PC-3 (cell line): ENCODE data around the gene TMEM63B. TPM values are rescaled to one million over a fixed set of nuclear protein-coding genes. Genes with fewer than 3 reads are reported as not detected.
"Not testable (repeated sequence)": the region's sequence is repeated elsewhere in the genome, so short reads cannot be mapped to it uniquely, and the experiment has no call there.

Experiments
- ATAC-seq: fragments of 200-7000 bp; cut with Tn5 transposase; 2 replicates; pipeline ENCODE4 v1.9.1; 2020; ENCODE audit warnings: mild to moderate bottlenecking, moderate library complexity
- BruUV-seq: library from RNA; stranded (reverse); fragments of 400-500 nt; replicated peaks from 2 replicates; lab custom pipeline; 2021; lab: Mats Ljungman, UMichigan
- CTCF ChIA-PET: fragments of 300-600 bp; sonication (Branson Sonifier 250); formaldehyde crosslinking; loops from one replicate; lab custom pipeline; 2022; ENCODE audit warnings: antibody characterized with exemption; lab: Charles Lee
- POLR2A ChIA-PET: fragments of 300-600 bp; sonication (Branson Sonifier 250); formaldehyde crosslinking; loops from one replicate; lab custom pipeline; 2022; ENCODE audit warnings: antibody characterized with exemption; ENCODE audit not compliant: unreplicated experiment; lab: Charles Lee
- DNase-seq: peaks from one replicate; pipeline ENCODE4 v3.0.0-alpha.2; 2015
- H2AFZ ChIP-seq: fragments of 300-600 bp; sonication (generic); 2 replicates; pipeline ENCODE4 v1.6.0; 2016; ENCODE audit warnings: antibody characterized with exemption, low read length
- H3F3A ChIP-seq: fragments of 300-600 bp; sonication (generic); one replicate; pipeline ENCODE4 v1.6.0; 2017; ENCODE audit warnings: antibody characterized with exemption, low read length, control low read depth, mild to moderate bottlenecking; ENCODE audit not compliant: unreplicated experiment
- H3K27ac ChIP-seq: fragments of 300-600 bp; sonication (generic); 2 replicates; pipeline ENCODE4 v1.5.1; 2016; ENCODE audit warnings: mild to moderate bottlenecking, low read length
- H3K27me3 ChIP-seq: fragments of 300-600 bp; sonication (generic); 2 replicates; pipeline ENCODE4 v1.6.1; 2016; ENCODE audit warnings: low read length, mixed read lengths
- H3K36me3 ChIP-seq: fragments of 300-600 bp; sonication (generic); 2 replicates; pipeline ENCODE4 v1.6.1; 2016; ENCODE audit warnings: low read depth, mixed run types, low read length, mixed read lengths
- H3K4me1 ChIP-seq: fragments of 300-600 bp; sonication (generic); 2 replicates; pipeline ENCODE4 v1.5.1; 2016; ENCODE audit warnings: low read length; ENCODE audit not compliant: insufficient read depth
- H3K4me2 ChIP-seq: fragments of 300-600 bp; sonication (generic); 2 replicates; pipeline ENCODE4 v1.6.0; 2016; ENCODE audit warnings: low read length
- H3K4me3 ChIP-seq: fragments of 300-600 bp; sonication (generic); 2 replicates; pipeline ENCODE4 v1.5.1; 2016; ENCODE audit warnings: mild to moderate bottlenecking, low read length, mixed read lengths
- H3K79me2 ChIP-seq: fragments of 300-600 bp; sonication (generic); 2 replicates; pipeline ENCODE4 v1.6.1; 2017; ENCODE audit warnings: low read length, mixed read lengths
- H3K9ac ChIP-seq: fragments of 300-600 bp; sonication (generic); 2 replicates; pipeline ENCODE4 v1.6.0; 2016; ENCODE audit warnings: mild to moderate bottlenecking, low read length
- H3K9me2 ChIP-seq: fragments of 300-600 bp; sonication (generic); replicated peaks from 2 replicates; pipeline ENCODE4 v1.6.1; 2016; ENCODE audit warnings: mixed run types, low read length, mixed read lengths
- H3K9me3 ChIP-seq: fragments of 300-600 bp; sonication (generic); 2 replicates; pipeline ENCODE4 v1.6.1; 2016; ENCODE audit warnings: low read length, mixed read lengths
- H4K20me1 ChIP-seq: fragments of 300-600 bp; sonication (generic); 2 replicates; pipeline ENCODE4 v1.6.1; 2016; ENCODE audit warnings: low read length, mixed read lengths
- EZH2 ChIP-seq: fragments of 300-600 bp; sonication (generic); IDR thresholded peaks from one replicate; pipeline ENCODE4 v1.6.1; 2017; ENCODE audit warnings: antibody characterized with exemption, mild to moderate bottlenecking, low read length; ENCODE audit not compliant: unreplicated experiment
- EZH2phosphoT487 ChIP-seq: fragments of 300-600 bp; sonication (generic); IDR thresholded peaks from 2 replicates; pipeline ENCODE4 v1.6.1; 2018; ENCODE audit warnings: mild to moderate bottlenecking, antibody characterized with exemption, low read length, borderline replicate concordance
- intact Hi-C: fragments of 100-400 bp; cut with micrococcal nuclease; formaldehyde crosslinking; loops from 2 replicates; pipeline ENCODE4 v1.9.0; 2023
- total RNA-seq: library from RNA; depleted of rRNA; stranded (reverse); fragments of >200 nt; gene quantifications from 2 replicates; pipeline ENCODE4 v1.2.3, GENCODE V29; 2014
- TF ChIP-seq, protein P1 (sequence below): fragments of 300-600 bp; sonication (generic); conservative IDR thresholded peaks from 2 replicates; pipeline ENCODE4 v1.5.1; 2017; ENCODE audit warnings: antibody characterized with exemption, low read depth, mild to moderate bottlenecking, low read length

TMEM63B gene
- total RNA-seq, 1 experiment from 2014 or later: 23.6 TPM

DNA sequence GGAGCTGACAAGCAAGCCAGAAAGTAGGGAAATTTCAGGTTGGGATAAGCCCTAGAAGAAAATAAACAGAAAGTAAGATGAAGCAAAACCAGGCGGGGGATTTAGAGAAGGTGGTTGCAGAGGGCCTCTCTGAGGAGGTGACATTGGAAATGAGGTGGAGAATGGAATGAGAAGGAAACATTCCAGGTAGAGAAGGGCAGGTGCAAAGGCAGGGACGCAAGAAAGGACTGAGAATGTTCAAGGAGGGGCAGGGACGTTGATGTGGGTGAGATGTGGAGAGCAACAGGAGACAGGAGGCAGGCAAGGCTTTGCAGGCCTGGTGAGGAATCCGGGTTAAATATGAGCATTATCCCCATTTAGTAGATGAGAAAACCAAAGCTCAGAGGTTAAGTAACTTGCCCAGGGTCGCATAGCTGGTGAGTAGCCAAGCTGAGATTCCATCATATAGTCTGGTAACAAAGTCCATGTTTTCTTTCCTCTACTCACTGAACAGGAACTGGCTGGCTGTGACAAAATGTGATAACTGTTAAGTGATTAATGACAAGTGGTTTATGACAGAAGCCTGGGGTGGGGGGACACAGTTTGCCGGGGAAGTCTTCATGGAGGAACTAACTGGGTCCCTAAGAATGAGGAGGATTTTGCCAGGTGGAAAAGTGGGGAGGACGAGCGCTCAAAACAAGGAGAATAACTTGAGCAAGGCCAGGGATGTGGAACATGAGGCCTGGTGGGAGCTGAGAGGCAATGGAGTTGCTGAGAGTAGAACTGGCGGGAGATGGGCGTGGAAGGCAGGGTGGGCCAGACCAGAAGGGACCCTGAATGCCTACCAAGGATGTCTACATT, 32.7 kb upstream of the TMEM63B start:
- CTCF ChIA-PET: no interaction called here
- no peak for ATAC-seq
- no peak overlapping the region for H3K4me3 ChIP-seq

DNA sequence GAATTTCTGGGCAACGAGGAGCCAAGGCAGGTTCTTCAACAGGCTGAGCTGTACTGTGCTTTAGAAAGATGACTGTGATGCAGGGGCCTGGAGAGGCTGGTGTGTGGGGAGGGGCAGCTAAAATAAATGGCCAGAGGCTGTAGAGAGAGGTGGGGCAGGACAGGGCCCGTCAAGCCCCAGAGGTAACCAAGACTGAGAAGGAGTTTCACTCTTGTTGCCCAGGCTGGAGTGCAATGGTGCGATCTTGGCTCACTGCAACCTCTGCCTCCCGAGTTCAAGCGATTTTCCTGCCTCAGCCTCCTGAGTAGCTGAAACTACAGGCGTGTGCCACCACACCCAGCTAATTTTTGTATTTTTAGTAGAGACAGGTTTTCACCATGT, 32.1 kb upstream of the TMEM63B start:
- H3K79me2 ChIP-seq, DNase-seq, POLR2A ChIA-PET, H3K9me2 ChIP-seq, CTCF ChIA-PET, H3K4me3 ChIP-seq, H3K27me3 ChIP-seq, H3K9me3 ChIP-seq, BruUV-seq, H3K36me3 ChIP-seq, H3K9ac ChIP-seq, H2AFZ ChIP-seq, H3K27ac ChIP-seq, ATAC-seq, H3K4me2 ChIP-seq, H3F3A ChIP-seq, H4K20me1 ChIP-seq, H3K4me1 ChIP-seq: not testable (repeated sequence)
- intact Hi-C loops: loop anchor here (5.0 kb wide), 1 partner anchor 142 kb away; no protein-coding TSS in a partner anchor

More for the DNA sequence above, 32.7 kb upstream of the TMEM63B start:
- H3K4me2 ChIP-seq: no peak overlapping the region
- no TSS peak for BruUV-seq
- no peak overlapping the region for H3K9ac ChIP-seq
- peaks cover 3% of the 10 kb centered on the region; the same call in 1 of the 2 replicates for H3K36me3 ChIP-seq
- H4K20me1 ChIP-seq: peaks cover 7% of the 10 kb centered on the region; the same call in 1 of the 2 replicates
- POLR2A ChIA-PET: no interaction called here
- H3K4me1 ChIP-seq: no peaks in the 10 kb centered on the region
- H3K27ac ChIP-seq: no peak overlapping the region
- no peaks in the 10 kb centered on the region for H3F3A ChIP-seq
- no peaks in the 10 kb centered on the region for H3K9me2 ChIP-seq
- TF ChIP-seq EZH2phosphoT487 (no peak), EZH2 (no peak)
- TF ChIP-seq, protein P1, sequence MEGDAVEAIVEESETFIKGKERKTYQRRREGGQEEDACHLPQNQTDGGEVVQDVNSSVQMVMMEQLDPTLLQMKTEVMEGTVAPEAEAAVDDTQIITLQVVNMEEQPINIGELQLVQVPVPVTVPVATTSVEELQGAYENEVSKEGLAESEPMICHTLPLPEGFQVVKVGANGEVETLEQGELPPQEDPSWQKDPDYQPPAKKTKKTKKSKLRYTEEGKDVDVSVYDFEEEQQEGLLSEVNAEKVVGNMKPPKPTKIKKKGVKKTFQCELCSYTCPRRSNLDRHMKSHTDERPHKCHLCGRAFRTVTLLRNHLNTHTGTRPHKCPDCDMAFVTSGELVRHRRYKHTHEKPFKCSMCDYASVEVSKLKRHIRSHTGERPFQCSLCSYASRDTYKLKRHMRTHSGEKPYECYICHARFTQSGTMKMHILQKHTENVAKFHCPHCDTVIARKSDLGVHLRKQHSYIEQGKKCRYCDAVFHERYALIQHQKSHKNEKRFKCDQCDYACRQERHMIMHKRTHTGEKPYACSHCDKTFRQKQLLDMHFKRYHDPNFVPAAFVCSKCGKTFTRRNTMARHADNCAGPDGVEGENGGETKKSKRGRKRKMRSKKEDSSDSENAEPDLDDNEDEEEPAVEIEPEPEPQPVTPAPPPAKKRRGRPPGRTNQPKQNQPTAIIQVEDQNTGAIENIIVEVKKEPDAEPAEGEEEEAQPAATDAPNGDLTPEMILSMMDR: no peak
- H3K79me2 ChIP-seq: no peaks in the 10 kb centered on the region
- H3K27me3 ChIP-seq: no peaks in the 10 kb centered on the region
- DNase-seq: no peak
- H3K9me3 ChIP-seq: no peaks in the 10 kb centered on the region
- intact Hi-C loops: loop anchor here (5.0 kb wide), 1 partner anchor 143 kb away; no protein-coding TSS in a partner anchor
- no peak overlapping the region for H2AFZ ChIP-seq

DNA sequence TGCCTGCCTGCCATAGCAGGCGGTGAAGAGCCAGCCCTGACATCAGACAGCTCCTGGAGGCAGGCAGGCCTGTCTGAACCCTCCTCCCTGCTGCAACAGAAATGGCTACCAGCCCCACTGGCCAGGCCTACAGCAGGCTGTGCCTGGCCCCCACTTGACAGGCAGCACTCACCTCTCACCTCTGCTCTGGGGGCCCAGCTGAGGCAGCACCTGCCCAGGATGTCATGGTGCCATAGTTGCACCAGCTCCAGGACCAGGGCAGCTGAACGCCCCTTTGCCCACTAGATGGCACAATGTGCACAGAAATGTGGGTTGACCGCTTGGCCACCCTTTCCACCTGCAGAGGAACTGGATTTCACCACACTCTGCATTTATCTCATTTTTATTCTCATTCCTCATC, 30.7 kb upstream of the TMEM63B start:
- ATAC-seq: peak; percentile 85

More for the DNA sequence above, 30.7 kb upstream of the TMEM63B start:
- no peak overlapping the region for H3K27ac ChIP-seq
- TF ChIP-seq EZH2: no peak
- TF ChIP-seq, protein P1: peak; percentile 89
- TF ChIP-seq EZH2phosphoT487: no peak
- H3K4me1 ChIP-seq: no peaks in the 10 kb centered on the region
- ChIA-PET POLR2A (no interaction called here), CTCF (interaction anchor here (0.5 to 1.1 kb wide), 5 partner anchors 36 to 149 kb away, joined by 3 to 4 read pairs (median 3); no protein-coding TSS in a partner anchor)
- no peak overlapping the region for H3K4me3 ChIP-seq
- intact Hi-C loops: loop anchor here (1.0 to 5.0 kb wide), 3 partner anchors 55 to 242 kb away; no protein-coding TSS in a partner anchor
- peaks cover 7% of the 10 kb centered on the region; the same call in 1 of the 2 replicates for H4K20me1 ChIP-seq
- peaks cover 5% of the 10 kb centered on the region; the same call in 1 of the 2 replicates for H3K36me3 ChIP-seq
- no peak overlapping the region for H3K4me2 ChIP-seq
- no TSS peak for BruUV-seq
- H3F3A ChIP-seq: no peaks in the 10 kb centered on the region
- no peaks in the 10 kb centered on the region for H3K9me2 ChIP-seq
- no peaks in the 10 kb centered on the region for H3K79me2 ChIP-seq
- no peaks in the 10 kb centered on the region for H3K9me3 ChIP-seq
- DNase-seq: peak; percentile 89
- no peaks in the 10 kb centered on the region for H3K27me3 ChIP-seq
- no peak overlapping the region for H2AFZ ChIP-seq
- no peak overlapping the region for H3K9ac ChIP-seq
